Measurements from ENCODE around the gene OSBPL3. TPM values are rescaled to one million over a fixed set of nuclear protein-coding genes. Genes with fewer than 3 reads are reported as not detected.

Gene OSBPL3
- polyA plus RNA-seq, 1 donor (not counting 4 experiments of a cell fraction or from before 2014, with no cell fraction given) = 34.0 TPM

DNA sequence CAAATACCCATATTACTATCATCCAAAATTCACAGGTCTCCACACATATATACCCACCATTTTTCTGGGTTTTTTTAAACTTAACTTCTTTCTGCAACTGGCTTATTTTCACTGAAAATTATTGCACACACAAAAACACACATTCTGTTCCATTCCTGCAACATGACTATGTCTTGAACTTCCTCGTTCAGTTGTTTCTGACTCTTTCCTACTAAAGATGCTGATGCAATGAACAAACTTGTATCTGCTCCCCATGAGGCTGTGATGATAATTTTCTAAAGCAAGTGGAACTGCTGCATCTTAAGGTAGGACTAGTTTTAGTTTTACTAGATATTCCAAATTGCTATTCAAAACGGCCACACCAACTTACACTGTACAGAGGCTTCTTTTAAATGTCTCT is 77.7 kb downstream of the OSBPL3 start:
- DNase-seq (ENCODE audit: low read depth, low spot score) = no peak
- Histone ChIP-seq H3K4me3 (ENCODE audit: control insufficient read depth in 2 of 3, extremely low read depth in 1 of 3, insufficient read depth in 2 of 3, low read depth in 1 of 3, low read length in 3 of 3) (no peak overlapping the region), H3K27ac (ENCODE audit: control insufficient read depth, insufficient read depth, low read length) (no peak overlapping the region), H3K4me1 (ENCODE audit: control insufficient read depth, extremely low read depth, insufficient read depth, low read length) (peaks cover 55% of the 10 kb centered on the region), H3K9me3 (ENCODE audit: control insufficient read depth, low read depth, low read length) (no peaks in the 10 kb centered on the region), H3K27me3 (ENCODE audit: control insufficient read depth, extremely low read depth, insufficient read depth, low read length) (no peaks in the 10 kb centered on the region), H3K36me3 (ENCODE audit: control insufficient read depth in 2 of 2, extremely low read depth in 1 of 2, insufficient read depth in 2 of 2, low read length in 2 of 2) (no peaks in the 10 kb centered on the region), H3K79me2 (ENCODE audit: control insufficient read depth, insufficient read depth, low read length) (peaks cover 94% of the 10 kb centered on the region), H2AFZ (ENCODE audit: control insufficient read depth, low read length) (no peak overlapping the region), H3K9me1 (ENCODE audit: control insufficient read depth, extremely low read depth, insufficient read depth, low read length) (no peaks in the 10 kb centered on the region), H3K9ac (ENCODE audit: control insufficient read depth, extremely low read depth, insufficient read depth, low read length) (no peak overlapping the region), H3K4me2 (ENCODE audit: control insufficient read depth, extremely low read depth, insufficient read depth, low read depth, low read length) (no peak overlapping the region), H4K20me1 (ENCODE audit: control insufficient read depth, extremely low read depth, insufficient read depth, low read length) (no peaks in the 10 kb centered on the region)
- no peak for FAIRE-seq
- TF ChIP-seq EZH2 (IDR thresholded peaks at IDR 0.05; ENCODE audit: low read length) = no peak
- TF ChIP-seq CTCF (optimal IDR thresholded peaks at IDR 0.05 in 1 of 3, IDR thresholded peaks at IDR 0.05 in 1 of 3, conservative IDR thresholded peaks at IDR 0.05 in 1 of 3; ENCODE audit: extremely low read depth in 1 of 3, insufficient read depth in 2 of 3, low read length in 3 of 3) = no peak
- dilution Hi-C loops (cut with MboI; ENCODE audit: extremely low pct_ligation_motif_present, low sequenced_read_pairs) = no loop called here

GRCh38 chr7:24899905-24900304 is 80.1 kb downstream of the OSBPL3 start:
- Histone ChIP-seq H3K79me2 (ENCODE audit: control insufficient read depth, insufficient read depth, low read length) (peaks cover 94% of the 10 kb centered on the region), H3K9ac (ENCODE audit: control insufficient read depth, extremely low read depth, insufficient read depth, low read length) (no peak overlapping the region), H3K36me3 (ENCODE audit: control insufficient read depth in 2 of 2, extremely low read depth in 1 of 2, insufficient read depth in 2 of 2, low read length in 2 of 2) (no peaks in the 10 kb centered on the region), H2AFZ (ENCODE audit: control insufficient read depth, low read length) (no peak overlapping the region), H3K4me3 (ENCODE audit: control insufficient read depth in 2 of 3, extremely low read depth in 1 of 3, insufficient read depth in 2 of 3, low read depth in 1 of 3, low read length in 3 of 3) (no peak overlapping the region), H3K9me1 (ENCODE audit: control insufficient read depth, extremely low read depth, insufficient read depth, low read length) (no peaks in the 10 kb centered on the region), H4K20me1 (ENCODE audit: control insufficient read depth, extremely low read depth, insufficient read depth, low read length) (no peaks in the 10 kb centered on the region), H3K27ac (ENCODE audit: control insufficient read depth, insufficient read depth, low read length) (no peak overlapping the region), H3K9me3 (ENCODE audit: control insufficient read depth, low read depth, low read length) (no peaks in the 10 kb centered on the region), H3K4me2 (ENCODE audit: control insufficient read depth, extremely low read depth, insufficient read depth, low read depth, low read length) (no peak overlapping the region), H3K27me3 (ENCODE audit: control insufficient read depth, extremely low read depth, insufficient read depth, low read length) (no peaks in the 10 kb centered on the region), H3K4me1 (ENCODE audit: control insufficient read depth, extremely low read depth, insufficient read depth, low read length) (peaks cover 32% of the 10 kb centered on the region)
- dilution Hi-C loops (cut with MboI; ENCODE audit: extremely low pct_ligation_motif_present, low sequenced_read_pairs) = no loop called here
- TF ChIP-seq CTCF (optimal IDR thresholded peaks at IDR 0.05 in 1 of 3, IDR thresholded peaks at IDR 0.05 in 1 of 3, conservative IDR thresholded peaks at IDR 0.05 in 1 of 3; ENCODE audit: extremely low read depth in 1 of 3, insufficient read depth in 2 of 3, low read length in 3 of 3) (no peak), EZH2 (IDR thresholded peaks at IDR 0.05; ENCODE audit: low read length) (no peak)
- FAIRE-seq = no peak
- DNase-seq (ENCODE audit: low read depth, low spot score) = no peak
